ENCODE data around the gene CAMSAP2.

DNA sequence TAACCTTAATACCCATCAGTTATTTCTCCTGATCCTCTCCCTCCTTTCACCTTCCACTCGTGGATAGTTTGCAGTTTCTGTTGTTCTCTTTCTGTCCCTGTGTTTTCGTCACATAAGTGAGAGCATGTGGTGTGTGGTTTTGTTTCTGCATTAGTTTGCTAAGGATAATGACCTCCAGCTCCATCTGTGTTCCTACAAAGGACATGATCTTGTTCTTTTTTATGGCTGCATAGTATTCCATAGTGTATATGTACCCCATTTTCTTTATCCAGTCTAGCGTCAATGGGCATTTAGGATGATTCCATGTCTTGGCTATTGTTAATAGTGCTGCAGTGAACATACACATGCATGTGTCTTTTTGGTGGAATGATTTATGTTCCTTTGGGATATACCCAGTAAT lies 97.5 kb downstream of the CAMSAP2 start:
- TF ChIP-seq, protein P1, sequence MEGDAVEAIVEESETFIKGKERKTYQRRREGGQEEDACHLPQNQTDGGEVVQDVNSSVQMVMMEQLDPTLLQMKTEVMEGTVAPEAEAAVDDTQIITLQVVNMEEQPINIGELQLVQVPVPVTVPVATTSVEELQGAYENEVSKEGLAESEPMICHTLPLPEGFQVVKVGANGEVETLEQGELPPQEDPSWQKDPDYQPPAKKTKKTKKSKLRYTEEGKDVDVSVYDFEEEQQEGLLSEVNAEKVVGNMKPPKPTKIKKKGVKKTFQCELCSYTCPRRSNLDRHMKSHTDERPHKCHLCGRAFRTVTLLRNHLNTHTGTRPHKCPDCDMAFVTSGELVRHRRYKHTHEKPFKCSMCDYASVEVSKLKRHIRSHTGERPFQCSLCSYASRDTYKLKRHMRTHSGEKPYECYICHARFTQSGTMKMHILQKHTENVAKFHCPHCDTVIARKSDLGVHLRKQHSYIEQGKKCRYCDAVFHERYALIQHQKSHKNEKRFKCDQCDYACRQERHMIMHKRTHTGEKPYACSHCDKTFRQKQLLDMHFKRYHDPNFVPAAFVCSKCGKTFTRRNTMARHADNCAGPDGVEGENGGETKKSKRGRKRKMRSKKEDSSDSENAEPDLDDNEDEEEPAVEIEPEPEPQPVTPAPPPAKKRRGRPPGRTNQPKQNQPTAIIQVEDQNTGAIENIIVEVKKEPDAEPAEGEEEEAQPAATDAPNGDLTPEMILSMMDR (IDR thresholded peaks at IDR 0.05; ENCODE audit: poor library complexity): no peak
- no peak for TF ChIP-seq EZH2phosphoT487 (IDR thresholded peaks at IDR 0.05; ENCODE audit: low read depth, severe bottlenecking, unreplicated experiment)
